GM15510 (cell line): ENCODE results near the gene RALGAPA1.

Experiments used
- POLR2A ChIP-seq: IDR thresholded peaks from 3 replicates; pipeline ENCODE4 v1.6.1; 2011; ENCODE audit warnings: borderline replicate concordance; ENCODE audit not compliant: insufficient read length; ENCODE audit errors: extremely low read depth

Gene RALGAPA1

GRCh38 chr14:35506461-35506860 is 302.6 kb downstream of the RALGAPA1 start:
- no peak for TF ChIP-seq POLR2A

GRCh38 chr14:35504260-35504659 is 304.8 kb downstream of the RALGAPA1 start:
- TF ChIP-seq POLR2A: no peak

GRCh38 chr14:35503646-35504045 is 305.4 kb downstream of the RALGAPA1 start:
- TF ChIP-seq POLR2A: no peak

GRCh38 chr14:35499180-35499579 is 309.9 kb downstream of the RALGAPA1 start:
- no peak for TF ChIP-seq POLR2A

GRCh38 chr14:35495278-35495677 is 313.8 kb downstream of the RALGAPA1 start:
- TF ChIP-seq POLR2A: no peak

GRCh38 chr14:35492569-35493014 is 316.5 kb downstream of the RALGAPA1 start:
- TF ChIP-seq POLR2A: no peak
